Uterus (tissue), 2 donors: ENCODE measurements around the gene ALKBH8.
"Not testable (repeated sequence)": the region's sequence is repeated elsewhere in the genome, so short reads cannot be mapped to it uniquely, and the experiment has no call there.

Experiments used
- POLR2A ChIP-seq, 2 donors: fragments of 450-650 bp; IDR thresholded peaks; one replicate each; pipeline ENCODE4 v1.6.1; 2016; ENCODE audit warnings: antibody characterized with exemption in 2 of 2, mild to moderate bottlenecking in 1 of 2, moderate library complexity in 1 of 2
- TF ChIP-seq, protein P1 (sequence below), 4 experiments: fragments of 200-600 bp in 2 of 4; fragments of 450-650 bp in 2 of 4; sonication (generic) in 2 of 4; IDR thresholded peaks; one replicate each; pipeline ENCODE4 v1.5.1; 2016 to 2019; ENCODE audit warnings: antibody characterized with exemption in 4 of 4, mild to moderate bottlenecking in 2 of 4, moderate library complexity in 1 of 4

DNA sequence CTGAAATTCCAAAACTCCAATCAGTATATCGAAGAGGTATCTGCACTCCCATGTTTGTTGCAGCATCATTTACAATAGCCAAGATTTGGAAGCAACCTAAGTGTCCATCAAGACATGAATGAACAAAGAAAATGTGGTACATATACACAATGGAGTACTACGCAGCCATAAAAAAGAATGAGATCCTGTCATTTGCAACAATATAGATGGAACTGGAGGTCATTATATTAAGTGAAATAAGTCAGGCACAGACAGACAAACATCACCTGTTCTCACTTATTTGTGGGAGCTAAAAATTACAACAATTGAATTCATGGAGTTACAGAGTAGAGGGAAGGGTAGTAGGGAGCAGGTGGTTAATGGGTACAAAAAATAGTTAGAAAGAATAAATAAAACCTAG lies 13.6 kb upstream of the ALKBH8 start:
- TF ChIP-seq, protein P1, sequence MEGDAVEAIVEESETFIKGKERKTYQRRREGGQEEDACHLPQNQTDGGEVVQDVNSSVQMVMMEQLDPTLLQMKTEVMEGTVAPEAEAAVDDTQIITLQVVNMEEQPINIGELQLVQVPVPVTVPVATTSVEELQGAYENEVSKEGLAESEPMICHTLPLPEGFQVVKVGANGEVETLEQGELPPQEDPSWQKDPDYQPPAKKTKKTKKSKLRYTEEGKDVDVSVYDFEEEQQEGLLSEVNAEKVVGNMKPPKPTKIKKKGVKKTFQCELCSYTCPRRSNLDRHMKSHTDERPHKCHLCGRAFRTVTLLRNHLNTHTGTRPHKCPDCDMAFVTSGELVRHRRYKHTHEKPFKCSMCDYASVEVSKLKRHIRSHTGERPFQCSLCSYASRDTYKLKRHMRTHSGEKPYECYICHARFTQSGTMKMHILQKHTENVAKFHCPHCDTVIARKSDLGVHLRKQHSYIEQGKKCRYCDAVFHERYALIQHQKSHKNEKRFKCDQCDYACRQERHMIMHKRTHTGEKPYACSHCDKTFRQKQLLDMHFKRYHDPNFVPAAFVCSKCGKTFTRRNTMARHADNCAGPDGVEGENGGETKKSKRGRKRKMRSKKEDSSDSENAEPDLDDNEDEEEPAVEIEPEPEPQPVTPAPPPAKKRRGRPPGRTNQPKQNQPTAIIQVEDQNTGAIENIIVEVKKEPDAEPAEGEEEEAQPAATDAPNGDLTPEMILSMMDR (IDR thresholded peaks at IDR 0.05): not testable (repeated sequence)
- not testable (repeated sequence) for TF ChIP-seq POLR2A (IDR thresholded peaks at IDR 0.05)
